Epithelial cell of proximal tubule (primary cell): ENCODE measurements around the gene CREG1. TPM values are rescaled to one million over a fixed set of nuclear protein-coding genes. Genes with fewer than 3 reads are reported as not detected.

Experiments used
- DNase-seq: peaks from one replicate; pipeline ENCODE4 v3.0.0-alpha.2; 2011; ENCODE audit warnings: low read depth
- H3K4me3 ChIP-seq: 2 replicates; pipeline ENCODE4 v1.5.1; 2011; ENCODE audit warnings: low read depth, mild to moderate bottlenecking, low read length
- total RNA-seq: library from RNA; depleted of rRNA; stranded (reverse); fragments of >200 nt; gene quantifications from 2 replicates; pipeline ENCODE4 v1.2.3, GENCODE V29; 2015
- TF ChIP-seq, protein P1 (sequence below): conservative IDR thresholded peaks from 2 replicates; pipeline ENCODE4 v1.5.1; 2012; ENCODE audit warnings: low read depth, mild to moderate bottlenecking, low read length

Gene CREG1
- total RNA-seq, 1 donor from 2014 or later: 48.1 TPM

DNA sequence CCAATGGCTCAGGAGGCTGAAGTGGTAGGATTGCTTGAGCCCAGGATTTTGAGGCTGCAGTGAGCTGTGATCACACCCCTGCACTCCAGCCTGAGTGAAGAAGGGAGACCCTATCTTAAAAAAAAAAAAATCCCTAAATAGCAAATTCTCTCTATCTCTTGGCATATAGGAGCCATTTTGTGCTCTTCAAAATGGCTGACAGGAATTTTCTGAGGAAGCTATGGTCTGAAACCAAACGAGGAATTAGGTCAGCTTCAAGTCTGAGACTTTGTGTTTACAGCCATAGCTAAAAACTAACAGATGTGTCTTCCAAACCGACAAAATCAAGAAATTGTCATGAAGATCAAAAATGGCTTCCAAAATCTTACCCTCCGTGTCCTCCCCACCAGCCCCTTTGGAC lies 45.8 kb downstream of the CREG1 start:
- no peak for DNase-seq
- TF ChIP-seq, protein P1, sequence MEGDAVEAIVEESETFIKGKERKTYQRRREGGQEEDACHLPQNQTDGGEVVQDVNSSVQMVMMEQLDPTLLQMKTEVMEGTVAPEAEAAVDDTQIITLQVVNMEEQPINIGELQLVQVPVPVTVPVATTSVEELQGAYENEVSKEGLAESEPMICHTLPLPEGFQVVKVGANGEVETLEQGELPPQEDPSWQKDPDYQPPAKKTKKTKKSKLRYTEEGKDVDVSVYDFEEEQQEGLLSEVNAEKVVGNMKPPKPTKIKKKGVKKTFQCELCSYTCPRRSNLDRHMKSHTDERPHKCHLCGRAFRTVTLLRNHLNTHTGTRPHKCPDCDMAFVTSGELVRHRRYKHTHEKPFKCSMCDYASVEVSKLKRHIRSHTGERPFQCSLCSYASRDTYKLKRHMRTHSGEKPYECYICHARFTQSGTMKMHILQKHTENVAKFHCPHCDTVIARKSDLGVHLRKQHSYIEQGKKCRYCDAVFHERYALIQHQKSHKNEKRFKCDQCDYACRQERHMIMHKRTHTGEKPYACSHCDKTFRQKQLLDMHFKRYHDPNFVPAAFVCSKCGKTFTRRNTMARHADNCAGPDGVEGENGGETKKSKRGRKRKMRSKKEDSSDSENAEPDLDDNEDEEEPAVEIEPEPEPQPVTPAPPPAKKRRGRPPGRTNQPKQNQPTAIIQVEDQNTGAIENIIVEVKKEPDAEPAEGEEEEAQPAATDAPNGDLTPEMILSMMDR: no peak
- no peak overlapping the region for H3K4me3 ChIP-seq

DNA sequence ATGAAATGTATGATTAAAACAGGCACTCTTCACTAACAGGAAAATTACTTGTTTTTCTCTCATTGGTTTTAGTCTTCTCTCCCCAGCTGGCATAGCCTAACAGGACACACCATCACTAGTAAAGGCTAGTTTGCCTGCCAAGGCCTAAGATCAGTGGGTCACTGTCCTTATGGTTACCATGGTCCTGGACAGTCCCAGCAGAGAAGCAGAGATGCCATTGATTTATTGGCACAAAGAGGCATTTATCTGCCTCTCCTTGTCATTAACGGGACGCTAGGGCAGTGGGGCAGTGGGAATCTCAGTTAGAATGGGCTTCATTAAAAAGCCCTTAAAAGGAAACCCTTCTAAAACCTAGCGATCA lies 49.1 kb downstream of the CREG1 start:
- no peak for DNase-seq
- TF ChIP-seq, protein P1: no peak
- no peak overlapping the region for H3K4me3 ChIP-seq

DNA sequence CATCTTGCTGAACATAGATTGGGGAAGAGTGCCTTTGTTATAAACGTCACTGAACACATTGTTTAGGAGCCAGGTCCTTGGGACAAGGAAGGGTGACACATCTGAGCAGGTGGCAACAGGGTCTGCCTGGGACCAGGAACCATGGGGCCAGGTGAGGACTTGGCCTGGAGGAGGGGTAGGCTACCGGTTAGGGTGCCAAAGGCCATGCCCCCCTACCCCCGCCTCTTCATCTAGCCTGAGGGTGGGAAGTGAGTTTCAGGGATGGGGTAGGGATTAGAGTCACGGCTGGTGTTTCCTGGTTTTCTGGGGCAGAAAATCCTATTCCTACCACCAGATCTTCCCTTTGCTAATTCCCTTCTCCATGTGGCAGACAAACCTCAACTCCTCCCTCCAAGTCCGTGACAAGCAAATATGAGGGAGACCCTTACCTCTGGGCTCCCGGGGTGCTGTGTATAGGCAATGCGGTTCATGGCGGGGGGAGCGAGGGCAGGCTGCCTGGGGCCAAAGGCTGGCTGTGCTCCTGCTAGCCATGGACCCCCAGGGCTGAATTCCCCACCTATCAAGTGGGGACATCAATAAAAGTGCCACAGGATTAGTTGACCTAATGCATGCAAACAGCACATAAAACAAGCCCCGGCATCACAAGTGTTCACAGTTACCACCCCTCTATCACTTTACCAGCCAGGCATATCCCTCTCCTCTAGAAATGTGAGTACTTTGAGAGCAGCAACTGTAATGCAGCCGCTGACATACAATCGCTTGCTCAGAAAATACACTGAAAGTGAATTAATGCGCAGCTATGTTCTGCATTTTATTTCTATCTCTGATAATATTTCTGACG lies 49.7 kb downstream of the CREG1 start:
- TF ChIP-seq, protein P1: no peak
- H3K4me3 ChIP-seq: no peak overlapping the region
- no peak for DNase-seq

DNA sequence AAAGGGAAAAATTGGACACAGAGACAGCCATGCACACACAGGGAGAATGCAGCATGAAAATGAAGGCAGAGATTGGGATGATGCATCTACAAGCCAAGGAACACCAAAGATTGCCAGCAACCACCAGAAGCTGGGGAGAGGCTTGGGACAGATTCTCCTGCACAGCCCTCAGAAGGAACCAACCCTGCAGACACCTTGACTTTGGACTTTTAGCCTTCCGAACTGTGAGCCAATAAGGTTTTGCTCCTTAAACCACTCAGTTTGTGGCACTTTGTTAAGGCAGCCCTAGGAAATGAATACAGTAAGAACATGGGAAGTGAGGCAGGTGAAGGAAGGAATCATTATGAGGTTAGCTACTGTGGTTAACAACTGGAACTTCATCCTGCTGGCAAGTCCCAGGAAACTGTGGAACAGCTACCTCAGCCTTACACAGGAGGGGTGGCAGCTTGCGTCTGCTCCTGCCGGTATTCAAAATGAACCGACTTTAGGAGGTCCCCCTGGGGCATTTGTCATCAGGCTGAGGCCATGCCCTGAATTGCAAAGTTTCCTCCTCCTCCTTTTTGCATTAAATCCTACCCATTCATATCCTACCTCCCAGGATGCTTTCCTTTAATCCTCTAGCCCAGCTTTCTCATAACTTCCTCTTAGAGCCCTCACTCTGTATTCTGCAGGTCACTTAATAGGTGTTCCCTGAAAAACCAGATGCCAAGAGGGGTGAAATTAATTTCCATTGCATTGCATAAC lies 50.7 kb downstream of the CREG1 start:
- TF ChIP-seq, protein P1: no peak
- no peak for DNase-seq
- no peak overlapping the region for H3K4me3 ChIP-seq

DNA sequence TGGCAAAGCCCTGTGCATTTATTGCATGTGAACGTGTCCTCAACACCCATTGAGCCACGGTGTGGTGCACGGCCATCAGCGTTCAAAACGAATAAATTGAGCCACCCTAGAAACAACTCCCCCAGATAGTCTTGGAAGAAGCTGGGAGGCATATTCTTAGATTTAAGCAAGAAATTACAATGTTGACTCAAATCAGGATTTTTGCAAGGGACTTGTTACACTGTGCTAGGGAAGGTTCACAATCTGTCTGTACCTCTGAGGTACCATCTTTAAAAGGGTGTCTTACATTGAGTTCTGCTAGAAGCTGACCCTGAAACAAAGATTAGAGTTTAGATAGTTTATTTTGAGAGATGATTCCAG lies 51.4 kb downstream of the CREG1 start:
- DNase-seq: no peak
- no peak overlapping the region for H3K4me3 ChIP-seq
- TF ChIP-seq, protein P1: no peak

DNA sequence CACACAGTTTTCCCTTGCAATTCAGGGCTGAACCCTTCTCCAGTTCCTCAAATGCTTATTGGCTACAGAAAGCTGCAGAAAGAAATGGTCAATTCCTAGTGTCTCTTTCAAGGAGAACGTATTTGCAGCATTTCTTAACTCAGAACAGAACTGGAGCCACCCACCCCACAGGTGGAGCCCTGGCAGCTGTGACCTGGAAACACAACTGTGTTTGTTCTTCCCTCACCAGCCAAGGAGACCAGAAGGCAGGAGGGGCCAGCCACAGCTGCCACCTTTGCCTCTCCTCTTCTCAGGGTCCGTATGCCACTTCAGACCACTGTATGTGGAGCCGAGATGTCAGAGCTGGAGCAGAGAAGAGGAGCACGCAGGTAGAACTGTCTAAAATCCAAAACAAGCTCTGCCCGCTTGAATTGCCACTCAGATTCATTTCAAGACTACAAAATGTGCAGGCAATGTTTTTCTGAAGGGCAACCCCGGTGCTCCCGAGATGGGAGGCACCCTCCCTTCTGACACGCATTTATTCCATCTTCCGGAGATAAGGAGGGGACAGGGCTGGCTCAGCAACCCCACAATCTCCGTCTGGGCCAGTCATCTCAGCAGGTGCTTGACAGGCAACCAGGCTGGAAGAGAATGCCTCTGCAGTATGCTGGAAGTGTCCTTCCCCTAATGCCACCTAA lies 51.9 kb downstream of the CREG1 start:
- no peak for DNase-seq
- no peak overlapping the region for H3K4me3 ChIP-seq
- TF ChIP-seq, protein P1: no peak
